SJSA1 (cell line): ENCODE results near the gene DPCD. TPM values are rescaled to one million over a fixed set of nuclear protein-coding genes. Genes with fewer than 3 reads are reported as not detected.
"Not testable (repeated sequence)": the region's sequence is repeated elsewhere in the genome, so short reads cannot be mapped to it uniquely, and the experiment has no call there.

Experiments used
- DNase-seq, 2 experiments: peaks; one replicate each; pipeline ENCODE4 v3.0.0-alpha.2; 2015 to 2020; ENCODE audit warnings: low spot score in 2 of 2, low read depth in 1 of 2
- H3K27ac ChIP-seq: fragments of 250-450 bp; sonication (Bioruptor Pico); 2 replicates; pipeline ENCODE4 v1.5.1; 2020; ENCODE audit warnings: mild to moderate bottlenecking, moderate library complexity
- H3K27me3 ChIP-seq: fragments of 250-450 bp; sonication (Bioruptor Pico); replicated peaks from 2 replicates; pipeline ENCODE4 v1.5.1; 2020; ENCODE audit warnings: mild to moderate bottlenecking, moderate library complexity
- H3K36me3 ChIP-seq: fragments of 250-450 bp; sonication (Bioruptor Pico); 2 replicates; pipeline ENCODE4 v1.5.1; 2020; ENCODE audit warnings: mild to moderate bottlenecking
- H3K4me1 ChIP-seq: fragments of 250-450 bp; sonication (Bioruptor Pico); replicated peaks from 2 replicates; pipeline ENCODE4 v1.6.1; 2021; ENCODE audit warnings: mild to moderate bottlenecking
- H3K4me3 ChIP-seq: fragments of 250-450 bp; sonication (Bioruptor Pico); 2 replicates; pipeline ENCODE4 v1.5.1; 2020; ENCODE audit warnings: mild to moderate bottlenecking
- H3K9me3 ChIP-seq: fragments of 250-450 bp; sonication (Bioruptor Pico); replicated peaks from 2 replicates; pipeline ENCODE4 v1.5.1; 2020; ENCODE audit warnings: mild to moderate bottlenecking
- total RNA-seq: library from RNA; depleted of rRNA; stranded (reverse); fragments of >200 nt; shearing (Covaris generic); gene quantifications from 2 replicates; pipeline ENCODE4 v1.2.3, GENCODE V29; 2014

The DPCD gene
- total RNA-seq, 1 experiment from 2014 or later = 34.8 TPM

GRCh38 chr10:101580486-101581399 is 7.4 kb upstream of the DPCD start:
- DNase-seq = no peak
- H3K4me1 ChIP-seq = peaks cover 4% of the 10 kb centered on the region; the same call in 1 of the 2 replicates
- H3K4me3 ChIP-seq = no peak overlapping the region
- peaks cover 22% of the 10 kb centered on the region for H3K36me3 ChIP-seq
- no peaks in the 10 kb centered on the region for H3K9me3 ChIP-seq
- no peak overlapping the region for H3K27ac ChIP-seq
- H3K27me3 ChIP-seq = no peaks in the 10 kb centered on the region

GRCh38 chr10:101585841-101586240 is 2.3 kb upstream of the DPCD start:
- no peak overlapping the region for H3K27ac ChIP-seq
- H3K4me1 ChIP-seq = peaks cover 15% of the 10 kb centered on the region
- no peaks in the 10 kb centered on the region for H3K9me3 ChIP-seq
- H3K4me3 ChIP-seq = no peak overlapping the region
- DNase-seq = no peak
- peaks cover 21% of the 10 kb centered on the region for H3K36me3 ChIP-seq
- no peaks in the 10 kb centered on the region; the same call in 1 of the 2 replicates for H3K27me3 ChIP-seq

GRCh38 chr10:101588879-101589278 is 758 bp downstream of the DPCD start:
- no peaks in the 10 kb centered on the region; the same call in 1 of the 2 replicates for H3K27me3 ChIP-seq
- no peaks in the 10 kb centered on the region for H3K9me3 ChIP-seq
- peaks cover 15% of the 10 kb centered on the region for H3K4me1 ChIP-seq
- no peak for DNase-seq
- H3K4me3 ChIP-seq = peak overlapping the region; percentile 75
- no peak overlapping the region for H3K27ac ChIP-seq
- peaks cover 11% of the 10 kb centered on the region for H3K36me3 ChIP-seq

- H3K4me1 ChIP-seq = peaks cover 20% of the 10 kb centered on the region
- H3K9me3 ChIP-seq, H3K27me3 ChIP-seq, H3K4me3 ChIP-seq, H3K36me3 ChIP-seq, H3K27ac ChIP-seq, DNase-seq: not testable (repeated sequence)
Observed at GRCh38 chr10:101593331-101593730, 5.2 kb downstream of the DPCD start.

GRCh38 chr10:101595591-101596433 is 7.7 kb downstream of the DPCD start:
- H3K4me1 ChIP-seq = peaks cover 11% of the 10 kb centered on the region
- peak in 1 of 2 experiments; percentile 41 for DNase-seq
- H3K9me3 ChIP-seq = no peaks in the 10 kb centered on the region
- no peaks in the 10 kb centered on the region for H3K27me3 ChIP-seq
- no peak overlapping the region for H3K27ac ChIP-seq
- H3K4me3 ChIP-seq = no peak overlapping the region
- no peaks in the 10 kb centered on the region for H3K36me3 ChIP-seq

GRCh38 chr10:101597091-101597900 is 9.2 kb downstream of the DPCD start:
- H3K4me1 ChIP-seq = peaks cover 11% of the 10 kb centered on the region

GRCh38 chr10:101601541-101601940 is 13.4 kb downstream of the DPCD start:
- 0 out of 2 replicates have a peak, but pooled peaks cover 2% of the 10 kb centered on the region for H3K36me3 ChIP-seq
- H3K9me3 ChIP-seq = no peaks in the 10 kb centered on the region
- H3K27me3 ChIP-seq = no peaks in the 10 kb centered on the region
- no peak overlapping the region for H3K27ac ChIP-seq
- no peak overlapping the region for H3K4me3 ChIP-seq
- no peak for DNase-seq
- no peaks in the 10 kb centered on the region for H3K4me1 ChIP-seq

More at GRCh38 chr10:101597091-101597900, 9.2 kb downstream of the DPCD start:
- Histone ChIP-seq H3K4me3 (no peak overlapping the region), H3K36me3 (no peaks in the 10 kb centered on the region), H3K27ac (no peak overlapping the region), H3K27me3 (no peaks in the 10 kb centered on the region), H3K9me3 (no peaks in the 10 kb centered on the region)
- no peak for DNase-seq

- Histone ChIP-seq H3K4me3 (no peak overlapping the region), H3K9me3 (no peaks in the 10 kb centered on the region), H3K27me3 (no peaks in the 10 kb centered on the region), H3K27ac (no peak overlapping the region), H3K4me1 (no peaks in the 10 kb centered on the region), H3K36me3 (0 out of 2 replicates have a peak, but pooled peaks cover 2% of the 10 kb centered on the region)
- DNase-seq = peak; percentile 71 to 77
Observed at GRCh38 chr10:101602761-101603398, 14.8 kb downstream of the DPCD start.

GRCh38 chr10:101607124-101607523 is 19.0 kb downstream of the DPCD start:
- no peak overlapping the region for H3K4me3 ChIP-seq
- H3K27me3 ChIP-seq = no peaks in the 10 kb centered on the region
- peaks cover 28% of the 10 kb centered on the region for H3K36me3 ChIP-seq
- H3K9me3 ChIP-seq = no peaks in the 10 kb centered on the region
- H3K4me1 ChIP-seq = peaks cover 12% of the 10 kb centered on the region
- no peak for DNase-seq
- no peak overlapping the region for H3K27ac ChIP-seq

GRCh38 chr10:101609481-101609880 is 21.4 kb downstream of the DPCD start:
- DNase-seq = peak in 1 of 2 experiments; percentile 32
- Histone ChIP-seq H3K27ac (0 out of 2 replicates have a peak overlapping the region, but pooled peaks have one; percentile 14), H3K9me3 (no peaks in the 10 kb centered on the region), H3K36me3 (peaks cover 29% of the 10 kb centered on the region), H3K4me1 (peaks cover 12% of the 10 kb centered on the region), H3K4me3 (no peak overlapping the region), H3K27me3 (no peaks in the 10 kb centered on the region)

GRCh38 chr10:101611096-101611905 is 23.2 kb downstream of the DPCD start:
- Histone ChIP-seq H3K4me1 (peaks cover 12% of the 10 kb centered on the region), H3K27me3 (no peaks in the 10 kb centered on the region), H3K27ac (no peak overlapping the region), H3K4me3 (no peak overlapping the region), H3K36me3 (peaks cover 27% of the 10 kb centered on the region), H3K9me3 (no peaks in the 10 kb centered on the region)
- DNase-seq = no peak

- Histone ChIP-seq H3K27ac (no peak overlapping the region), H3K36me3 (peaks cover 27% of the 10 kb centered on the region), H3K4me3 (no peak overlapping the region), H3K27me3 (no peaks in the 10 kb centered on the region), H3K9me3 (no peaks in the 10 kb centered on the region), H3K4me1 (peaks cover 12% of the 10 kb centered on the region)
- no peak for DNase-seq
Observed at GRCh38 chr10:101612086-101612485, 24.0 kb downstream of the DPCD start.
